Stomach smooth muscle (tissue), 2 donors: ENCODE data around the gene FAM53B.
"Not testable (repeated sequence)": the region's sequence is repeated elsewhere in the genome, so short reads cannot be mapped to it uniquely, and the experiment has no call there.

ENCODE experiments used
- H3K27ac ChIP-seq: one replicate; pipeline ENCODE4 v1.7.0; 2013; ENCODE audit warnings: mild to moderate bottlenecking, low read length, inconsistent platforms
- H3K27me3 ChIP-seq, 2 donors: one replicate each; pipeline ENCODE4 v1.7.0; 2013; ENCODE audit warnings: low read length in 2 of 2; ENCODE audit not compliant: insufficient read depth in 2 of 2, control insufficient read depth in 1 of 2
- H3K36me3 ChIP-seq, 2 donors: one replicate each; pipeline ENCODE4 v1.7.0; 2013; ENCODE audit warnings: low read length in 2 of 2; ENCODE audit not compliant: control insufficient read depth in 2 of 2, insufficient read depth in 2 of 2
- H3K4me1 ChIP-seq: one replicate; pipeline ENCODE4 v1.7.0; 2013; ENCODE audit warnings: low read length; ENCODE audit not compliant: control insufficient read depth, insufficient read depth
- H3K4me3 ChIP-seq, 2 donors: one replicate each; pipeline ENCODE4 v1.7.0; 2013; ENCODE audit warnings: low read length in 2 of 2
- H3K9ac ChIP-seq, 2 donors: one replicate each; pipeline ENCODE4 v1.7.0; 2013; ENCODE audit warnings: low read length in 2 of 2, mild to moderate bottlenecking in 1 of 2
- H3K9me3 ChIP-seq, 2 donors: one replicate each; pipeline ENCODE4 v1.7.0; 2013; ENCODE audit warnings: low read length in 2 of 2; ENCODE audit not compliant: control insufficient read depth in 2 of 2
- donor health status: healthy.
- donor health status: Pancreatic carcinoma.

Gene FAM53B

DNA sequence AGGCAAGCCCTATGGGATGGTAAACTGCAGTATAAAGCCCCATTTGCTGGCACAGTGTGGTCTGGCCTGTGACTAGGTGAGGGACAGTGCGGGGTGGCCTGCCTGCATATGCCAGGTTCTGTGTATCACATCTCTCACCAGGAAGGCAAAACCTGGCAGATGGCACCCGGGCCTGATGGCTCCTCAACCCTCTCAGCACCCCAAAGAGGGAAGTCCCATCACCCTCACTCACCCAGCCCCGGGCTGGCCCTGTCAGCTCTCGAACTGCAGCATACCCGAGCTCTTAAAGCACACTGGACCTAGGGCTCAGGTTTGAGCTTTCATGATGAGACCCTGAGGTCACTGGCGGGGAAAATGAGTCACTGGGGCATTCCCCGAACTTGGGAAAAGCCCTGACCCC lies 152.1 kb downstream of the FAM53B start:
- Histone ChIP-seq H3K4me1 (peaks cover 17% of the 10 kb centered on the region), H3K9me3 (peaks cover 0 to 9% of the 10 kb centered on the region in 2 donors), H3K4me3 (no peak overlapping the region), H3K9ac (no peak overlapping the region), H3K27ac (no peak overlapping the region), H3K27me3 (no peaks in the 10 kb centered on the region), H3K36me3 (no peaks in the 10 kb centered on the region)

DNA sequence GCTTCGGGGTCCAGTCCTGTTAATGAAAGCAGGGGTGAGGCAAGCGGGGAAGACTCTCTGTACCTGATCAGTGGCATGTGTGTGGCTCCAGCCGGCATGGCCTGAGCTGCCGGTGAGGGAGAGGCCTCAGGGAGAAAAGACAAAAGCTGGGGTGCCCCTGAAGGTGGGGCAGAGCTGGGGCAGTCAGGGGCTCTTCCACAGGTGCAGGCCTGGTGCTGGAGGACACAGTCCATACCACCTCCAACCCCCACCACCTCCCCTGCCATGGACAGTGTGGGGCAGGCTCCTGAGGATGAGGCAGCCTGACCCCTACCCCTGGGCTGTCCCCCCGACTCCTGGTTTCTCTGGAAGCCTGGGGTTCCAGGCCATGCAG lies 153.1 kb downstream of the FAM53B start:
- Histone ChIP-seq H3K36me3 (no peaks in the 10 kb centered on the region), H3K27me3 (no peaks in the 10 kb centered on the region), H3K27ac (no peak overlapping the region)

GRCh38 chr10:124590216-124591122 lies 153.7 kb downstream of the FAM53B start:
- H3K9ac ChIP-seq: no peak overlapping the region
- no peaks in the 10 kb centered on the region for H3K36me3 ChIP-seq
- H3K27ac ChIP-seq: no peak overlapping the region
- H3K9me3 ChIP-seq: peaks cover 0 to 9% of the 10 kb centered on the region in 2 donors
- H3K4me3 ChIP-seq: no peak overlapping the region
- peaks cover 17% of the 10 kb centered on the region for H3K4me1 ChIP-seq
- no peaks in the 10 kb centered on the region for H3K27me3 ChIP-seq

More for the DNA sequence above, 153.1 kb downstream of the FAM53B start:
- Histone ChIP-seq H3K4me1 (peaks cover 17% of the 10 kb centered on the region), H3K9ac (no peak overlapping the region), H3K4me3 (no peak overlapping the region), H3K9me3 (peaks cover 0 to 9% of the 10 kb centered on the region in 2 donors)

DNA sequence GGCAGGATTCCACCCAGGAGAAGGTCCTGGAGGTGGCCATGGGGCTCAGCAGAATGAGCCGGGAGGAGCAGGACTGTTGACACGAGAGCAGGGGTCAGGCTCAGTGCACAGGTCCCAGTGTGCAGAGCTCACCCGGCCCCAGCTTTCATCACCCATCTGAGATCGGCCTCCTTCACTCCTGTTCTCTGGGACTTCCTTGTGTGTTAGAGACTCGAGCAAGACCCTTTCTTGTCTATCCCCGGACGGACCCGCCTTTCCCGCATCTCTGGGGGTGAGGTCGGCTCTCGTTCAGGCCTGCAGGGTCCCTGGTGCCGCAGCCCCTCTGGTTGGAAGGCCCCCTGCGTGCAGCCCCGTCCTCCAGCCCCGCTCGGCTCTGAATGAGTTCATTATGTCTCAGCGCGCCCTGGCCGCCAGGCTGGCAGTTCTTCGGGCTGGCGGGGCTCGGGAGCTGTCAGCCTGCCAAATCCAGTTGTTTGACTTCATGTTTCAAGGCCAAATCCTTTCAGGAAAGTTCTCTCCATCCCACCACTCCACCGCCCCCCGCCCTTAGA lies 154.6 kb downstream of the FAM53B start:
- Histone ChIP-seq H3K36me3 (no peaks in the 10 kb centered on the region), H3K27ac (peak overlapping the region; percentile 24), H3K9me3 (peaks cover 0 to 9% of the 10 kb centered on the region in 2 donors), H3K27me3 (no peaks in the 10 kb centered on the region), H3K4me1 (peaks cover 17% of the 10 kb centered on the region), H3K9ac (no peak overlapping the region), H3K4me3 (peak overlapping the region in 1 of 2 donors; percentile 22)

GRCh38 chr10:124588736-124589490 lies 155.3 kb downstream of the FAM53B start:
- Histone ChIP-seq H3K27me3 (no peaks in the 10 kb centered on the region), H3K9me3 (peaks cover 0 to 9% of the 10 kb centered on the region in 2 donors), H3K27ac (peak overlapping the region; percentile 24), H3K9ac (peak overlapping the region in 1 of 2 donors; percentile 42), H3K36me3 (no peaks in the 10 kb centered on the region), H3K4me1 (peaks cover 17% of the 10 kb centered on the region), H3K4me3 (peak overlapping the region; percentile 22)

- H3K9me3 ChIP-seq, H3K27me3 ChIP-seq, H3K4me3 ChIP-seq, H3K9ac ChIP-seq, H3K27ac ChIP-seq, H3K36me3 ChIP-seq: not testable (repeated sequence)
- H3K4me1 ChIP-seq: peaks cover 17% of the 10 kb centered on the region
These were observed 155.8 kb downstream of the FAM53B start for GRCh38 chr10:124588341-124588735.

DNA sequence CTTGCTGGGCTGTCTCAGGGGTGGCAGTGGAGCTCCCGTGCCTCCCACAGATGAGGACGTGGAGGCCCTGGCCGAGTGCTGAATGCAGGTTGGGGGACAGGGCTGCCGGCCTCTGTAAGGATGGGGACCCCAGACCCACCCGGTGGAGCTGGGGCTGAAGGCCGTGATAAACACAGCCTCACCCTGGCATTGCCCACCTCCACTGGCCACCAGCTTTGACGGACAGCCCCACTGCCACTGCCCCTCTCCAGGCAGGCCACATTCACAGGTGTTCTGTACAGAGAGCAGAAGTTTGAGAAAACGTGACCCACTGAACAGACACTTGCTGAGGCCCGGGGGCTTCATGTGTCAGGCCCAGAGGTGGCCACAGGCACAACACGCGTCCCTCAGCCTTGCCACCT lies 156.4 kb downstream of the FAM53B start:
- Histone ChIP-seq H3K9ac (no peak overlapping the region), H3K4me3 (no peak overlapping the region), H3K36me3 (no peaks in the 10 kb centered on the region), H3K9me3 (peaks cover 0 to 9% of the 10 kb centered on the region in 2 donors), H3K27me3 (no peaks in the 10 kb centered on the region), H3K27ac (no peak overlapping the region), H3K4me1 (peaks cover 17% of the 10 kb centered on the region)

- H3K27ac ChIP-seq: no peak overlapping the region
- H3K4me1 ChIP-seq: peaks cover 17% of the 10 kb centered on the region
- H3K36me3 ChIP-seq: no peaks in the 10 kb centered on the region
These were observed 158.0 kb downstream of the FAM53B start for GRCh38 chr10:124586142-124586541.

GRCh38 chr10:124579011-124579399 lies 165.2 kb downstream of the FAM53B start:
- H3K4me3 ChIP-seq: no peak overlapping the region
- H3K9me3 ChIP-seq: no peaks in the 10 kb centered on the region
- no peak overlapping the region for H3K27ac ChIP-seq
- H3K4me1 ChIP-seq: no peaks in the 10 kb centered on the region
- H3K9ac ChIP-seq: no peak overlapping the region
- H3K27me3 ChIP-seq: no peaks in the 10 kb centered on the region
- H3K36me3 ChIP-seq: no peaks in the 10 kb centered on the region

More at GRCh38 chr10:124586142-124586541, 158.0 kb downstream of the FAM53B start:
- H3K27me3 ChIP-seq: no peaks in the 10 kb centered on the region
- no peak overlapping the region for H3K4me3 ChIP-seq
- peaks cover 0 to 3% of the 10 kb centered on the region in 2 donors for H3K9me3 ChIP-seq
- no peak overlapping the region for H3K9ac ChIP-seq

GRCh38 chr10:124578231-124579010 lies 165.8 kb downstream of the FAM53B start:
- Histone ChIP-seq H3K27ac (no peak overlapping the region), H3K27me3 (no peaks in the 10 kb centered on the region), H3K9me3 (no peaks in the 10 kb centered on the region), H3K4me3 (no peak overlapping the region), H3K36me3 (no peaks in the 10 kb centered on the region), H3K4me1 (no peaks in the 10 kb centered on the region), H3K9ac (no peak overlapping the region)
